Measurements from ENCODE around the gene CIAO2A. TPM values are rescaled to one million over a fixed set of nuclear protein-coding genes. Genes with fewer than 3 reads are reported as not detected.

The CIAO2A gene
- total and polyA plus RNA-seq, 12 donors, result 36.4 to 118 (median 58.9) TPM

- ATAC-seq (peak in 6 of 8 donors; percentile 18 to 71 (median 42)), DNase-seq (peak; percentile 53 to 70)
- Histone ChIP-seq H3K9me3 (no peaks in the 10 kb centered on the region), H3K4me3 (no peak overlapping the region), H3K27ac (peak overlapping the region in 3 of 10 donors; percentile 15 to 45 (median 20)), H3K4me1 (peaks cover 0 to 34% (median 22%) of the 10 kb centered on the region in 9 donors), H3K27me3 (no peaks in the 10 kb centered on the region), H3K36me3 (peaks cover 8 to 96% (median 68%) of the 10 kb centered on the region in 9 donors)
- TF ChIP-seq, protein P1, sequence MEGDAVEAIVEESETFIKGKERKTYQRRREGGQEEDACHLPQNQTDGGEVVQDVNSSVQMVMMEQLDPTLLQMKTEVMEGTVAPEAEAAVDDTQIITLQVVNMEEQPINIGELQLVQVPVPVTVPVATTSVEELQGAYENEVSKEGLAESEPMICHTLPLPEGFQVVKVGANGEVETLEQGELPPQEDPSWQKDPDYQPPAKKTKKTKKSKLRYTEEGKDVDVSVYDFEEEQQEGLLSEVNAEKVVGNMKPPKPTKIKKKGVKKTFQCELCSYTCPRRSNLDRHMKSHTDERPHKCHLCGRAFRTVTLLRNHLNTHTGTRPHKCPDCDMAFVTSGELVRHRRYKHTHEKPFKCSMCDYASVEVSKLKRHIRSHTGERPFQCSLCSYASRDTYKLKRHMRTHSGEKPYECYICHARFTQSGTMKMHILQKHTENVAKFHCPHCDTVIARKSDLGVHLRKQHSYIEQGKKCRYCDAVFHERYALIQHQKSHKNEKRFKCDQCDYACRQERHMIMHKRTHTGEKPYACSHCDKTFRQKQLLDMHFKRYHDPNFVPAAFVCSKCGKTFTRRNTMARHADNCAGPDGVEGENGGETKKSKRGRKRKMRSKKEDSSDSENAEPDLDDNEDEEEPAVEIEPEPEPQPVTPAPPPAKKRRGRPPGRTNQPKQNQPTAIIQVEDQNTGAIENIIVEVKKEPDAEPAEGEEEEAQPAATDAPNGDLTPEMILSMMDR (IDR thresholded peaks at IDR 0.05), result no peak
- intact Hi-C loops (cut with DNase I), result no loop called here
- WGBS, 2 donors, result 42 to 63% methylated on average over 9 of the region's 9 CpGs
Measured at GRCh38 chr15:64134345-64134829, 40.7 kb upstream of the CIAO2A start.

- WGBS, 2 donors, result 92 to 93% methylated on average over 10 of the region's 10 CpGs
- DNase-seq (no peak), ATAC-seq (no peak)
- no peak overlapping the region for H3K4me3 ChIP-seq
- TF ChIP-seq, protein P1 (IDR thresholded peaks at IDR 0.05), result no peak
- peaks cover 0 to 34% (median 22%) of the 10 kb centered on the region in 9 donors for H3K4me1 ChIP-seq
- peak overlapping the region in 3 of 10 donors; percentile 15 to 45 (median 20) for H3K27ac ChIP-seq
- no peaks in the 10 kb centered on the region for H3K9me3 ChIP-seq
- intact Hi-C loops (cut with DNase I), result no loop called here
- no peaks in the 10 kb centered on the region for H3K27me3 ChIP-seq
- H3K36me3 ChIP-seq, result peaks cover 8 to 100% (median 70%) of the 10 kb centered on the region in 9 donors
Measured at GRCh38 chr15:64133623-64134344, 40.1 kb upstream of the CIAO2A start.

DNA sequence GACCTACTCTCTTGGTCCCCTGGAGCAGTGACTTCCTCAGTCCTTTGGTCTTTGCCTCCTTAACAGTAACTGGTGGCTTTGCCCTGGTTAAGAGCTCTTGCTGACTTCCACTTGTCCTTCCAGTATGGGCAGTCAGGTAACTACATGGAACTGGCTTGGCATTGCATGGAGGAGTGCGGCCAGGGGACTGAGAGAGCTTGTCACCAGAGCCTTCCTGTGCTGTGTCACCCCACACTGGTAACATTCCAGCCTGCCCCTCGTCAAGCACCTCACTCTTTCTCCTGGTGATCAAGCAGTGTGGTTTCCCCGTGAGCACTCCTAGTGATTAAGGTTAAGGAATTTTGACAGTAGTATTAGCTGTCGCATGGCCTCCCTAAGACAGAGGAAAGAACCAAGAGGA, 38.6 kb upstream of the CIAO2A start:
- H3K27ac ChIP-seq, result peak overlapping the region in 5 of 10 donors; percentile 8 to 44 (median 26)
- H3K4me1 ChIP-seq, result peaks cover 0 to 34% (median 23%) of the 10 kb centered on the region in 9 donors

GRCh38 chr15:64131547-64131946, 37.9 kb upstream of the CIAO2A start:
- peak in 5 of 8 donors; percentile 16 to 74 (median 48) for ATAC-seq
- Histone ChIP-seq H3K27ac (peak overlapping the region in 4 of 10 donors; percentile 19 to 44 (median 34)), H3K36me3 (peaks cover 6 to 100% (median 63%) of the 10 kb centered on the region in 9 donors), H3K4me1 (peaks cover 0 to 34% (median 23%) of the 10 kb centered on the region in 9 donors), H3K4me3 (no peak overlapping the region), H3K27me3 (no peaks in the 10 kb centered on the region), H3K9me3 (no peaks in the 10 kb centered on the region)
- 86% methylated on average over 7 of the region's 7 CpGs for WGBS, 2 donors
- DNase-seq, result no peak
- intact Hi-C loops (cut with DNase I), result no loop called here
- TF ChIP-seq, protein P1 (IDR thresholded peaks at IDR 0.05), result no peak

More for the DNA sequence above, 38.6 kb upstream of the CIAO2A start:
- H3K36me3 ChIP-seq, result peaks cover 8 to 100% (median 63%) of the 10 kb centered on the region in 9 donors
- H3K9me3 ChIP-seq, result no peaks in the 10 kb centered on the region
- DNase-seq (no peak), ATAC-seq (peak in 7 of 8 donors; percentile 34 to 77 (median 55))
- WGBS, 2 donors, result 61 to 66% methylated on average over 4 of the region's 4 CpGs
- H3K4me3 ChIP-seq, result no peak overlapping the region
- intact Hi-C loops (cut with DNase I), result no loop called here
- no peaks in the 10 kb centered on the region for H3K27me3 ChIP-seq
- TF ChIP-seq, protein P1 (IDR thresholded peaks at IDR 0.05), result no peak

Measured in heart right ventricle (tissue), 16 donors.